ENCODE results near the gene RPS15.

Gene RPS15

GRCh38 chr19:1465191-1466016 is 27.2 kb downstream of the RPS15 start:
- no peaks in the 10 kb centered on the region for H3K9me2 ChIP-seq (replicated peaks; ENCODE audit: control insufficient read depth, low read length)
- no peak overlapping the region for H3K4me3 ChIP-seq (ENCODE audit: low read length)
- peaks cover 18% of the 10 kb centered on the region for H3K27me3 ChIP-seq (ENCODE audit: control insufficient read depth, low read length)
- no peaks in the 10 kb centered on the region for H3K79me2 ChIP-seq (ENCODE audit: control insufficient read depth, low read length)
- TF ChIP-seq EZH2phosphoT487 (IDR thresholded peaks at IDR 0.05; ENCODE audit: borderline replicate concordance, low read length) (no peak), CTCF (IDR thresholded peaks at IDR 0.05; ENCODE audit: low read depth, low read length, poor library complexity, severe bottlenecking) (no peak)
- no peak overlapping the region for H3K4me2 ChIP-seq (ENCODE audit: low read length)
- H3K4me1 ChIP-seq (ENCODE audit: control insufficient read depth, low read length), result peaks cover 6% of the 10 kb centered on the region
- no peaks in the 10 kb centered on the region for H3K36me3 ChIP-seq (ENCODE audit: control insufficient read depth, low read length)
- H3K27ac ChIP-seq (ENCODE audit: low read depth, low read length), result no peak overlapping the region
- H3F3A ChIP-seq (ENCODE audit: control insufficient read depth, insufficient read depth), result no peaks in the 10 kb centered on the region
- no peaks in the 10 kb centered on the region for H4K20me1 ChIP-seq (ENCODE audit: control insufficient read depth, insufficient read depth, low read depth, low read length)
- H3K9me3 ChIP-seq (ENCODE audit: control insufficient read depth, insufficient read depth, low read length), result no peaks in the 10 kb centered on the region

GRCh38 chr19:1466018-1466460 is 27.8 kb downstream of the RPS15 start:
- H3K36me3 ChIP-seq (ENCODE audit: control insufficient read depth, low read length), result no peaks in the 10 kb centered on the region
- H3K4me3 ChIP-seq (ENCODE audit: low read length), result no peak overlapping the region
- H3K9me2 ChIP-seq (replicated peaks; ENCODE audit: control insufficient read depth, low read length), result no peaks in the 10 kb centered on the region
- H3F3A ChIP-seq (ENCODE audit: control insufficient read depth, insufficient read depth), result no peaks in the 10 kb centered on the region
- H3K4me2 ChIP-seq (ENCODE audit: low read length), result no peak overlapping the region
- no peaks in the 10 kb centered on the region for H3K79me2 ChIP-seq (ENCODE audit: control insufficient read depth, low read length)
- H4K20me1 ChIP-seq (ENCODE audit: control insufficient read depth, insufficient read depth, low read depth, low read length), result 0 out of 2 replicates have a peak, but pooled peaks cover 3% of the 10 kb centered on the region
- H3K4me1 ChIP-seq (ENCODE audit: control insufficient read depth, low read length), result peaks cover 12% of the 10 kb centered on the region
- TF ChIP-seq EZH2phosphoT487 (IDR thresholded peaks at IDR 0.05; ENCODE audit: borderline replicate concordance, low read length) (no peak), CTCF (IDR thresholded peaks at IDR 0.05; ENCODE audit: low read depth, low read length, poor library complexity, severe bottlenecking) (no peak)
- no peaks in the 10 kb centered on the region for H3K9me3 ChIP-seq (ENCODE audit: control insufficient read depth, insufficient read depth, low read length)
- peaks cover 25% of the 10 kb centered on the region for H3K27me3 ChIP-seq (ENCODE audit: control insufficient read depth, low read length)
- no peak overlapping the region for H3K27ac ChIP-seq (ENCODE audit: low read depth, low read length)

- Histone ChIP-seq H4K20me1 (ENCODE audit: control insufficient read depth, insufficient read depth, low read depth, low read length) (0 out of 2 replicates have a peak, but pooled peaks cover 8% of the 10 kb centered on the region), H3K4me3 (ENCODE audit: low read length) (no peak overlapping the region), H3K27me3 (ENCODE audit: control insufficient read depth, low read length) (peaks cover 31% of the 10 kb centered on the region)
Observed at GRCh38 chr19:1466461-1467214, 28.4 kb downstream of the RPS15 start.

More at GRCh38 chr19:1466461-1467214, 28.4 kb downstream of the RPS15 start:
- Histone ChIP-seq H3K9me2 (replicated peaks; ENCODE audit: control insufficient read depth, low read length) (no peaks in the 10 kb centered on the region), H3K4me1 (ENCODE audit: control insufficient read depth, low read length) (peaks cover 18% of the 10 kb centered on the region), H3K36me3 (ENCODE audit: control insufficient read depth, low read length) (no peaks in the 10 kb centered on the region), H3K9me3 (ENCODE audit: control insufficient read depth, insufficient read depth, low read length) (no peaks in the 10 kb centered on the region), H3F3A (ENCODE audit: control insufficient read depth, insufficient read depth) (no peaks in the 10 kb centered on the region), H3K27ac (ENCODE audit: low read depth, low read length) (no peak overlapping the region), H3K4me2 (ENCODE audit: low read length) (no peak overlapping the region), H3K79me2 (ENCODE audit: control insufficient read depth, low read length) (no peaks in the 10 kb centered on the region)
- no peak for TF ChIP-seq CTCF (IDR thresholded peaks at IDR 0.05; ENCODE audit: low read depth, low read length, poor library complexity, severe bottlenecking)
- TF ChIP-seq EZH2phosphoT487 (IDR thresholded peaks at IDR 0.05; ENCODE audit: borderline replicate concordance, low read length), result no peak

All from DOHH2 (cell line).